SK-N-DZ (cell line): Measurements from ENCODE around the gene SLC2A4.
A peak's percentile ranks its signal among the peaks of the same experiment; 100 is the strongest.

Experiments used
- DNase-seq: peaks from one replicate; pipeline ENCODE4 v3.0.0-alpha.2; 2015; ENCODE audit warnings: low spot score

SLC2A4 gene

DNA sequence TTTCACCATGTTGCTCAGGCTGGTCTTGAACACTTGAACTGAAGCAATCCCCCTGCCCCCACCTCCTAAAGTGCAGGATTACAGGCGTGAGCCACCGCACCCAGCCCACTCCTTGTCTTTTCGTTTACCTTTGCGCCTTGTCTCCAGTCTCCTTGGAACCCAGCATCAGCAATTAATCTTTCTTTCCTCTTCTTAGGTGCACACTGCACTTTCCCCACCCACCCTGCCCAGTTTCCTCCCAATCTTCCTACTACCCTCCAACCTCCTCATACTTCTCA is 17.8 kb upstream of the SLC2A4 start:
- DNase-seq = no peak

DNA sequence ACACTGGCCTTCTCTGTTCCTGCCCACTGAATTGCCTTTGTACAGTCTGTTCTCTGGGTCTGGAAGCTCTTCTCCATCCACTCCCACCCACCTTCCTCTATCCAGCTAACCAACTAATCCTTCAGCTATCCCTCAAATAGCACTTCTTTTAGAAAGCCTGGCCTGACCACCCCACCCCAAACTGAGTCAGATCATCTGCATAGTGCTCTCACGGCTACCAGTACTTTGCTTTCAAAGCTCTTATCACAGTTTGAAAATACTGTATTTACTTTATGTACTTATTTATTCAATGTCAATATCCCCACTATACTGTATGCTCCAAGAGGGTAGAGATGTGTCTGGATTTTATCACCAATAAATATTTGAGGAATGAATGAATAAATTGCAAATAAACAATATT is 14.7 kb upstream of the SLC2A4 start:
- no peak for DNase-seq

DNA sequence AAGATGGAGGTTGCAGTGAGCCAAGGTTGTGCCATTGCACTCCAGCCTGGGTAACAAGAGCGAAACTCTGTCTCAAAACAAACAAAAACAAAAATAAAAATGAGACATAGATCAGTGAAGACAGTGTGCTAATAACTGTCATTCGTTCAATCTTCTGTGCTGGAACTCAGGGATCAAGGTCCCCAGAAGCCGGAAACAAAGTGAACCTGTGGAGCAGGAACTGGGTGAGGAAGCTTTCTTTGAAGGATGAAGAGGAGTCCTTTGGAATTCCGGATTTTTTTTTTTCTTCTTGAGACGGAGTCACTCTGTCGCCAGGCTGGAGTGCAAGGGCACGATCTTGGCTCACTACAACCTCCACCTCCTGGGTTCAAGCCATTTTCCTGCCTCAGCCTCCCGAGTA is 2.1 kb upstream of the SLC2A4 start:
- DNase-seq = no peak

DNA sequence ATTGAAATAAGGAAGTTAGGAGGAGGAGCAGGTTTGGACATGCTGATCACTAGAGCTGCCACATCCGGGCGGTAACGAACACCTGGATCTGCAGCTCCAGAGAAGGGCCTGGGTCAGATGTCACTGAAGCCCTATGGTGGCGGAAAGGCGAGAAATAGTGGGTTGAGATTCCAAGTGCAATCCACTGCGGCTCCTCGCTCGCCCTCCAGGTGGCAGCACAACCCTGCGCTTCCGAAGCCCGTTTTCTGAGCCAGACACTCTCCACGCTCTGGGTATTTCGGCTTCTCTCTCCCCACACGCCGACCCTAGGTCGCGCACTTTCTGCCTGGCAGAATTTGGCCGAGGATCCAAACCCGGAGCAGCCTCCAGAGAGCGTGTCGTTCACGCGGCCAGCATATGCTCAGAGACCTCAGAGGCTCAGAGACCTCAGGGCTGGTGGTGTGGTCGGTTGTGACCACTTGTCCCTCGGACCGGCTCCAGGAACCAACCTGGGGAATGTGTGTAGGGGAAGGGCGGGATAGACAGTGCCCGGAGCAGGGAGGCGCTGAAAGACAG is 922 bp upstream of the SLC2A4 start:
- DNase-seq = peak; percentile 88

DNA sequence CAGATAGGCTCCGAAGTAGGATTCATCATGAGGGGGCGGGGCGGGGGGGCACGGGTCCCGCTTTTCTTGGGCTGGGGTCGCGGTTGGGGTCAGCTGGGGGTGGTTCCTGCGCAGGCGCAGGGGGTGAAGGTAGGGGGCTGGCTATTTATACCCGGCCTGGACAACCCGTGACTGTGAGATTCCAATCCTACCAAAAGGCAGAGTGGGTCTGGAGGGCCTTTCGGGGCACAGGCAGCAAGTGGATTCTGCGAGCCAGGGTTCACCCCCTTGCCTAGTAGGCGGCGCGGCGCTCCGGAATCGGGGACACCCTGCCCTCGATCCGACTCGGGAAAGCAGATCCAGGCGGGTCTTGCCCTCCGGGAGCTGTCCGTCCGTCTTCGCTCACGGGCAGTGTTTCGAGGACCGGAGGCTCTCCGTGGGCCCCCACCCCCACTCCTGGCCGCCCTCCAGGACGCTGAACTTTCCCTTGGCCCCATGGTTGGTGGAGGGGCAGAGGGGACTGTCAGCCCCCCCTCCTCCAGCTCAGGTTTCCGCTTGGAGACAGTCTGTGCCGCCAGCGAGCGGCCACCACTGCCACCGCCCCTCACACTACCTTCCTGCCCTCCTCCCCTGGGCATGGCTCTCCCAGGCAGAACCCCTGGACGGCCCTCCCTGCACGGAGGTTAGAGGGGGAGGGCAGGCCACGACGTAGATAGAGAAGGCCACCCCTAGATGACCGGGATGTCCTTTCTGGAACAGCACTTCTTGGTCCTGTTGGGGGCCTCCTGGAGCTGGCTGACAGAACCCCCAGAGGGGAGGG is 634 bp downstream of the SLC2A4 start:
- DNase-seq = no peak

DNA sequence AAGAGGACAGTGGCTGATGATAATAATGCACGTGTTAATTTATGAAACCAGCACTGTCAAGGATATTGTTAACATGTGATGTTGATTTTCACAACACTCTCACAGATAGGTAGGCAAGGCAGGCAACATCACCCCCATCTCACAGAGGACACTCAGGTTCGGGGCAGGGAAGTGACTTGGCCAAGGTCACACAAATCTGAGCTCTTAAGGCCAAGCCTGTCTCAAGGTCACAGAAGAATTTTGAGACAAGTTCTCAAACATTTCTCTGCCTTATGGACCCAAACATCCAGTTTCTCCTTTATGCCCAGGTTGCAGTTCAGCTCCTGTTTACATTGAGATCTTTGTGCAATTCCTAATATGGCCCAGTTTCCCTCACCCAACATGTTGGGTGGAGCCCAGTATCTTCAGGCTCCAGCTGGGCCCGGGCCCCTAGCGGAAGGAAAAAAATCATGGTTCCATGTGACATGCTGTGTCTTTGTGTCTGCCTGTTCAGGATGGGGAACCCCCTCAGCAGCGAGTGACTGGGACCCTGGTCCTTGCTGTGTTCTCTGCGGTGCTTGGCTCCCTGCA is 1.3 kb downstream of the SLC2A4 start:
- no peak for DNase-seq

DNA sequence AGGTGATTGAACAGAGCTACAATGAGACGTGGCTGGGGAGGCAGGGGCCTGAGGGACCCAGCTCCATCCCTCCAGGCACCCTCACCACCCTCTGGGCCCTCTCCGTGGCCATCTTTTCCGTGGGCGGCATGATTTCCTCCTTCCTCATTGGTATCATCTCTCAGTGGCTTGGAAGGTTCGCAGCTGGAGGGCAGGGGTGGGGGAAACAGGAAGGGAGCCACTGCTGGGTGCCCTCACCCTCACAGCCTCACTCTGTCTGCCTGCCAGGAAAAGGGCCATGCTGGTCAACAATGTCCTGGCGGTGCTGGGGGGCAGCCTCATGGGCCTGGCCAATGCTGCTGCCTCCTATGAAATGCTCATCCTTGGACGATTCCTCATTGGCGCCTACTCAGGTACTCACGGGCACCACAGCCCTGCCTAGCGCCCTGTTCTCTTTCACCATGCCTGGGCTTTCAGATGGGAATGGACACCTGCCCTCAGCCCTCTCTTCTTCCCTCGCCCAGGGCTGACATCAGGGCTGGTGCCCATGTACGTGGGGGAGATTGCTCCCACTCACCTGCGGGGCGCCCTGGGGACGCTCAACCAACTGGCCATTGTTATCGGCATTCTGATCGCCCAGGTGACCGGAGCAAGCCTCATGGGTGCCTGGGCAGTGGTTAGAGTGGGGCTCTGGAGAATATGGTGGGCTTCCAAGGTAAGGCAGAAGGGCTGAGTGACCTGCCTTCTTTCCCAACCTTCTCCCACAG is 2.1 kb downstream of the SLC2A4 start:
- no peak for DNase-seq

DNA sequence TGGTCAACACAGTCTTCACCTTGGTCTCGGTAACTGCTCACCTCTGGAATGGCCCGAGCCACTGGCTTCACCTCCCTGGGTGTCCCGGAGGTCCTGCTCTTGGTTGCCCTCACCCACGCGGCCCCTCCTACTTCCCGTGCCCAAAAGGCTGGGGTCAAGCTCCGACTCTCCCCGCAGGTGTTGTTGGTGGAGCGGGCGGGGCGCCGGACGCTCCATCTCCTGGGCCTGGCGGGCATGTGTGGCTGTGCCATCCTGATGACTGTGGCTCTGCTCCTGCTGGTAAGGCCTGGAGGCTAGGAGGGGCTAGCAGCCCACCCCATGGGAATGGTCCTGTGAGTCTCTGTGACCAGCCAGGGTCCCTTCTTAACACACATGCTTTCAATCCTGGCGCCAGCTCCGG is 3.4 kb downstream of the SLC2A4 start:
- DNase-seq = no peak

DNA sequence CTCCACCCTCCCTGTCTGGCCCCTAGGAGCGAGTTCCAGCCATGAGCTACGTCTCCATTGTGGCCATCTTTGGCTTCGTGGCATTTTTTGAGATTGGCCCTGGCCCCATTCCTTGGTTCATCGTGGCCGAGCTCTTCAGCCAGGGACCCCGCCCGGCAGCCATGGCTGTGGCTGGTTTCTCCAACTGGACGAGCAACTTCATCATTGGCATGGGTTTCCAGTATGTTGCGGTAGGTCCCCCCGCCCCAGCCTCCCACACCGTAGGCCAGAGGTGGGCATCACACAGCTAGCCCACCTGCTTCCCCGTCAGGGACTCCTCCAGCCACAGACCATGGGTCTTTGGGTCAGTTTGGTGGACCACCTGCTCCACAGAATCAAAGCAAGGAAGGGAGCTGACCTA is 4.2 kb downstream of the SLC2A4 start:
- no peak for DNase-seq

DNA sequence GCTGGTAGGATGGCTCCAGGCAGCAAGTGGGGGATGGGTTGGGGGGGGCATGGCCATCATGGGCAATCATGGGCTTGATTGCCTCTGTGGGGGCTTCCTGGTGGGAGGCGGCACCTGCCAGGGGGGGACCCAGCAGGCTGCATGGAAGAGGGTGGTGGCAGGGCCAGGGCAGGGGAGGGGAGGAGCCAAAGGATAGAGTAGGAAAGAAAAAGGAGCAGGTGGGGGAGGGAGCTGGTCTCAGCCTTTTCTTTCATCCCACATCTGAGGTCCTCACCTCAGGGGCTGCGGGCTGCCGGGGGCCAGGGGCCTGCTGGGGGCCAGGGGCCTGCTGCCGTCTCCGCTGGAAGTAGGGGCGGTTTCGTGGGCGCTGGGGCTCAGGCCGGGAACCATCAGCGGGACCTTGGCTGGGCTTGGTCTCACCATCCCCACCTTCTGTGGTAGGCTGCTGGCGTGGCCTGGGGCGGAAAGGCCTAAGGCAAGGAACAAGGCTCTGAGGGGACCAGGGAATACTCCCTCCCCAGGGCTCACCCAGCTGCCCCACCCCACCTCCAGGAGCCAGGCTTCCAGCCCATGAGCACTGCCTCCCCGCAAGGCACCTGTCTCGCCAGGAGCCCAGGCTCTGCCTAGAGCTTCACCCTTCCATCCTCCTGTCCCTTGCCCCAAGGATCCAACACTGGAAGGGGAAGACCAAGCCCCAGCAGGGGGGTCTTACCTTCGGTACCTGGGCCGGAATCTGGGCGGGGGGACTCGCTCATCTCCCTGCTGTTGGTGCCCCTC is 7.9 kb downstream of the SLC2A4 start:
- no peak for DNase-seq

DNA sequence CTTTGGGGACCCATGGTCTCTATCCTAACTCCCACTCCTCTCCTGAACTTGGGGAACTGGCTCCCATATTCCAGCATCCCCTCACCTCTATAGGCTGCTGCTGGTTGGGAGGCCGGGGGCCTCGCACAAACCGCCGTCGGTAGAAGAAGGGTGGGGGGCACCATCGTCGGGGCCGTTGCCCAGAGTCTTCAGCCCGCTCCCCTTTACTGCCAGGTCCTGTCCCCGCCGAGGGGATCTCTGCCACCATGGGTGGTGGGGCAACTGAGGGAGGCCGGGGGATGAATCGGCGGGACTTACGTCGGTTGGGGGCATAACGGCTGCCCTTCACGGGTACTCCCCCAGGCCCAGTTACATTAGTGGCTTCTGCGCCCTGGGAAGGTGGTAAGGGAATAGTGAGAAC is 8.6 kb downstream of the SLC2A4 start:
- no peak for DNase-seq

DNA sequence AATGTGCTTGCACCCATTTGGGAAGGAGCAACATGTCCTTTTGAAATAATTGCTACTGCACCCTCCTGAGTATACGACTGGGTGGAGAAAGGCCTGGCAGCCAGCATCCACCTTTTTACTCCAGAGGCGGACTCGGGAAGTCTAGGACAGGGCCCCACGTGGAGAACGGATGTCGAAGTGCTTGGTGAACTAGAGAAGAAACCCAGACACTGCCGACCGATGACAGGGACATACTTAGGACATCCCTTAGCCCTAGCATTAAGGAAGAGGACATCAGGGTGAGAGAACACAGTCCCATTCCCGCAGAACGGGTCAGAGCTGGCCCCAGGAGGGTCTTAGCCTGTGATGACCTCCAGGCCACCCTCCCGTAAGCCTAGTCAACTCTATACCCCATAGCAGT is 9.2 kb downstream of the SLC2A4 start:
- DNase-seq = no peak

DNA sequence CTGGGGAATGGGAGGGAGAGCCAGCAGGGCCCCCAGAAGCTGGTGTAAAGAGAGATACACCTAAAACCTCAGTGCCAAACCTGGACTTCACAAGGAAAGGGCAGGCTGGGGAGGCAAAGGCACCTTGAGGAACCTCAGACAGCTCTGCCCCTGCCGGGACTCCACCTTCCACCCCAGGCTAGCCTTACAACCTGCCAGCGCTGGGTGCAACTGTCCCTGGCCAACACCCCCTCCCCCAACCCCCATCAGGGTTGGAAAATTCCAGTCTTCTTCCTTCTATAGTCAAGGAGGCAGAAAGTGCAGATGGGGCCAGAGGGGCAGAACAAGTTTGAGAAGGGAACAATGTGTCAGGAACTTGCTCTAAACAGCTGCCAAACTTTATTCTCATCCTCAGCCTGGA is 10.7 kb downstream of the SLC2A4 start:
- DNase-seq = no peak

DNA sequence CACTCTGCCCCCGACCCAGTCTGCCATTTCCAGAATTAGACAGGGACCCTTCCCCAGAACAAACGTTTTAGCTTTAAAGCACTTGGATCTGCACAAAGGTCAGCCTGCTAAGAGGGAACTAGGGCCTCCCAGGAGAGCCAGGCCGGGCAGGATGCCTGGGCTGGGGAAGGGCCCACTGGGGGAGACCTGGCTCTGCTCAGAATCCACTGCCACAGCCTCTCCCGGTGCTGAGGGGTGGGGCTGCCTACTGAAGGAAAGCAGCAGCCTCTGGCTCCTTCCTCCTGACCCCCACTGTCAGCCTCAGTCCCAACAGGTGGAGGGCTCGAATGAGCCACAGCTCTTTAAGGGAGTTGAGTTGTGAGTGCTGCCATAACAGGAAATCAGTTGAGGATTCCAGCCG is 11.2 kb downstream of the SLC2A4 start:
- DNase-seq = no peak

DNA sequence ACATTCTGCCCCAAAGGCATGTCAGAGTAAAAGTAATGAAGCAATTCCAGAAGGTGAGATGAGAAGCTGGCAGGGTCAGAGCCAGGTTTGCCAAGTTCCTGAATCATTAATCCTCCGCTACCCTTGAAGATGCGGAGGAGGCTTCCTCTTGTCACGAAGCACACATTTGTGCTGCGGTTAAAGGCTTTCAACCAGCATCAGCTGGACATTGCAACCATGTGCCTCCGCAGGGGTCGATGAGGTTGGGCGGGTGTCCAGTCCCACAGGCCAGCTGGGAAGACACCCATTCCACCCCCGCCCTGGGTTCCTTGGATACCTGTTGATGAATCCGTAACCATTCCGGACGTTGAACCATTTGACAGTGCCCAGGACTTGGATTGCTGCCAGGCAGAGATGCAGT is 11.6 kb downstream of the SLC2A4 start:
- DNase-seq = no peak

DNA sequence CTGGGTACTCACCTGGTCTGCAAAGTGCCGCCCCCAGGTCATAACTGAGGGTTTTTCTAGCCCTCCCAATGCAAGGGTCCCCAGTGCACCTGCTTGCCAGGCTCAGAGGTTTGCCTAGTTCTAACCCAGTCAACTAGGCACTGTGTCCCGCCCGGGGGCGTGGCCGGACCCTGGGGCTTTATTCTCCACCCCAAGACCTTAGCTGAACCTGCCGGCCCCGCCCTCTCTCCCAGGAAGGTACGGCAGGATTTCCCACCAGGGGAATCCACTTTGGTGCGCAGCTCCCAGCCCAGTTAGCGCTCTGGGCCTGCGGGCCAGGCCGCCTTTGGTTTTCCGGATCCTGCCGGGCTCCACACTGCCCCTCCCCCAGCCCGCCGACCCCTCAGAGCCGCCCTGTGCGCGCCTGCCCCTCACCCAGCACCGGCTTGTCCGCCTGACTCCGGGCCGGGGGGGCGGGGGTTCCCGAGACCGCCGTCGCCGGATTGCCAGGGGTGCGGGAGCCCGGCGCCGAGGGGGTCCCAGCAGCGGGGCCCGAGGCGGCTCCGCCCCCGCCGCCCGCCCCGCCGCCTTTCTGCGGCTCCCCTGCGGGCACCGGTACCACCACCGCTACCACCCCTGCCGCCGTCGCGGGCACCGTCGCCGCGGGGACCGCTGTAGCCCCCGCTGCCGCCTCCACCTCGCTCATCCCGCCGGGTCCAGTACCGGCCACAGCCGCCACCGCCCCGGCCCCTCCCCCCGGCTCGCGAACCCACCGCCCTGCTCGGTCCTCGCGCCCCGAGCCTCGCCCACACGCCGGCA is 12.5 kb downstream of the SLC2A4 start:
- no peak for DNase-seq

DNA sequence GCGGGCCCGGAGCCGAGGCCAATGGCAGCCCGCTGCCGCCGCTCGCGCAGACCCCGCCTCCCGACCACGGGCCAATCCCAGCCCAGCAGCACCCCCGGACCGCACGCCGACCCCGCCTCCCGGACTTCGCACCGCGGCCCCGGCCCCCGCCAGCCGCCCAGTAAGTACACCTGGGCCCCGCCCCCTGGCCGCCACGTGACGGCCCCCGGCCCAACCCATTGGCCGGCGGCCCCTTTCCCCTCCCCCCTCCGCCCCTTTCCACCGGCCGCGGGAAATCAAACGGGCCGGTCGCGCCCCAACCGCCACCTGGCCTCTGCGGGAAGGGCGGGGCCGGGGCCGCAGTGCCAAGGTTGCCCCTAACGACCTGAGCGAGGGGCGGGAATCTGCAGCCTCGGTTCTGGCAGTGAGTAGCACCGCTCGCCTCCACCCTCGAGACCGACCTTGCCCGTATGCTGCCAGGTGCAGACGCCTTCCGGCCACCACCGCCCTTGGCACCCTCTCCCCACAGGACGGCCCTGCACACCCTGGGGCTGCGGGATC is 13.2 kb downstream of the SLC2A4 start, which contains the start of gene YBX2:
TSS of gene YBX2 (minus strand) at position 26 of the 540 bp plus-strand sequence. CDS start 139 bp downstream, outside the sequence.
- DNase-seq = peak; percentile 75

DNA sequence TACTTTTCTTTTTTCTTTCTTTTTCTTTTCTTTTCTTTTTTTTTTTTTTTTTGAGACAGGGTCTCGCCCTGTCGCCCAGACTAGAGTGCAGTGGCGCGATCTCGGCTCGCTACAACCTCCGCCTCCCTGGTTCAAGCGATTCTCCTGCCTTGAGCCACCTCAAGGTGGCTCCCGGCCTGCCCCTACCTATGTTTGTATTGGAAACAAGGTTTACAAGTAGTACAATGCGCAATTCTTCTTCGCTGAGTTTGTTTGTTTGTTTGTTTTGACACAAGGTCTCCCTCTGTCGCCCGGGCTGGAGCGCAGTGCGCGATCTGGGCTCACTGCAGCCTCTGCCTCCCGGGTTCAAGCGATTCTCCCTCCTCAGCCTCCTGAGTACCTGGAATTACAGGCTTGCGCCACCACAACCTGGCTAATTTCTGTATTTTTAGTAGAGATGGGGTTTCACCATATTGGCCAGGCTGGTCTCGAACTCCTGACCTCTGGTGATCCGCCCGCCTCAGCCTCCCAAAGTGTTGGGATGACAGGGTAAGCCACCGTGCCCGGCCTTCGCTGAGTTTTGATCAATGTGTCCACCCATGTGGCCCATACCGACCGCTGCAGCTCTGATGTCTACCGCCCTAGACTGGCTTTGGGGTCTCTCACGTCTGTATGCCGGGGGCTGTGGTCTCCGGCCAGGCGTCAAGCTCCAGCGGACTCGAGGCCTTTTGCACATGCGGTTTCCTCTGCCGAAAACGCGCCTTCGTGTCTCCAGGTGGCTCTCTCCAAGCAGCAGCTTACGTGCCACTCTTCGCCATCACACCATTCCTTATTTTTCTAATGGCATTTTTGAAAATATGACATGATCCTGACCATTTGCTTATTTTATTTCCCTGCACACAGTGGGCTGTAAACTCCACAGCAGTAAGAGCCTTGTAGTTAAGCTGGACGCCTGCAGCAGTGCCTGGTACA is 14.0 kb downstream of the SLC2A4 start:
- DNase-seq = no peak

DNA sequence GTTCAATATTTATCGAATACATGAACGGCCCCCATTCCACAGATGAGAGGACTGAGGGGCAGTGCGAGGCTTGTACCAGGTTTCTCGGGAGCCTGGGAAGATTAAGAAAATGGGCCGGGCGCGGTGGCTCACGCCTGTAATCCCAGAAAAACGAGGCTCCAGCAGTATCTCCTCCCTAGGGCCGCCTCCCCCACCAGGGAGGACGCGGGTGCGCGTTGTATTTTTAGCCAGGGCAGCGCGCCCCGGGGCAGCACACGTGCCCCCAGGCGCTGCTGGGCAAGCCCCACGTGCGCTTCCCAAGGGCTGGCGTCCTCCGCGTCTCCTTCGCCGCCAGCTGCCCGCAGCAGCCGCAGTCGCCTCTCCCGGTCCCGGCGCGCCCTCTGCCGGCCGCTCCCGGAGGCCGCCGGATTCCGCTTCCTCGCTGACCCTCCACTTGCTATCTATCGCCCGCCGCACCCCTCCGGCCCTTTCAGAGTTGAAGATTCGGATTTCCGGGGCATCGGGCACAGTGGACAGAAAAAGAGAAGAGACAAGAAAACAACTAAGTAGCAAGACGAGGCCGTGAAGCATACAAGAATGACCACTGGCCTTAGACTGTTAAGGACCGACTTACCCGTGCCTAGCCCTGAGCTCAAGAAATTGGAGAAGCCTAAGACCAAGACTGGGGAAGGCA is 14.8 kb downstream of the SLC2A4 start:
- DNase-seq = peak; percentile 81
